Epithelial cell of esophagus (primary cell): Measurements from ENCODE around the gene YWHAH.

Source experiments
- DNase-seq: peaks from one replicate; pipeline ENCODE4 v3.0.0; 2010; ENCODE audit warnings: low read depth
- H3K4me3 ChIP-seq: 2 replicates; pipeline ENCODE4 v1.5.1; 2011; ENCODE audit warnings: mild to moderate bottlenecking, low read length, control low read depth
- CTCF ChIP-seq: IDR thresholded peaks from 2 replicates; pipeline ENCODE4 v1.5.1; 2011; ENCODE audit warnings: low read depth, mild to moderate bottlenecking, low read length, control low read depth, inconsistent platforms; ENCODE audit not compliant: insufficient read depth; ENCODE audit errors: missing control alignments

Gene YWHAH

GRCh38 chr22:31937341-31937740, 7.0 kb upstream of the YWHAH start:
- TF ChIP-seq CTCF, result no peak
- no peak overlapping the region for H3K4me3 ChIP-seq
- DNase-seq, result no peak

- H3K4me3 ChIP-seq, result no peak overlapping the region
- TF ChIP-seq CTCF, result no peak
- DNase-seq, result no peak
Observed at GRCh38 chr22:31938296-31938695, 6.0 kb upstream of the YWHAH start.

- no peak overlapping the region for H3K4me3 ChIP-seq
- TF ChIP-seq CTCF, result no peak
- no peak for DNase-seq
Observed at GRCh38 chr22:31940506-31940905, 3.8 kb upstream of the YWHAH start.

GRCh38 chr22:31942091-31942490, 2.2 kb upstream of the YWHAH start:
- H3K4me3 ChIP-seq, result no peak overlapping the region
- no peak for DNase-seq
- no peak for TF ChIP-seq CTCF

- peak overlapping the region; percentile 55 for H3K4me3 ChIP-seq
- no peak for TF ChIP-seq CTCF
- DNase-seq, result no peak
Observed at GRCh38 chr22:31943206-31943977, 943 bp upstream of the YWHAH start.

GRCh38 chr22:31944700-31945442, 536 bp downstream of the YWHAH start:
- no peak for TF ChIP-seq CTCF
- DNase-seq, result no peak
- H3K4me3 ChIP-seq, result peak overlapping the region; percentile 84
